HG02588 (cell line): ENCODE data around the gene STARD7.
"Not testable (repeated sequence)": the region's sequence is repeated elsewhere in the genome, so short reads cannot be mapped to it uniquely, and the experiment has no call there.

Source experiments
- ATAC-seq: cut with Tn5 transposase; IDR thresholded peaks from one replicate; pipeline ENCODE4 v1.9.1; 2021; ENCODE audit warnings: mild to moderate bottlenecking, moderate library complexity; ENCODE audit not compliant: unreplicated experiment

Gene STARD7

DNA sequence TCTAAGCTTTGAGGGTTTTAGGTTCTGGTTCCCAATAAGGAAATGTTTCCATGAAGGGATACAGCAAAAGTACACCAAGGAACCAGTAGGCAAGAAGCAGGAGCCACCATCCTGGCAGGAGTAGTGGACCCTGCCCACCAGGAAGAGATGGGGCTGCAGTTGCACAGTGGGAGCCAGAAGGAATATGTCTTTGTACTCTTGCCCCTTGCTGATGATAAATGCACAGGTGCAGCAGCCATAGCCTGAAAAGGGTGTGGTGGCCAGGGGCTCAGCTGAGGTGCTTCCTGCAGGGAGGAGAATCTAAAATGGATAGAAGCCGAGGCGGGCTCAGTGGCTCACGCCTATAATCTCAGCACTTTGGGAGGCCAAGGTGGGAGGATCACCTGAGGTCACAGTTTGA is 29.6 kb upstream of the STARD7 start:
- ATAC-seq, result no peak

- no peak for ATAC-seq
Measured at GRCh38 chr2:96236882-96237281, 28.3 kb upstream of the STARD7 start.

DNA sequence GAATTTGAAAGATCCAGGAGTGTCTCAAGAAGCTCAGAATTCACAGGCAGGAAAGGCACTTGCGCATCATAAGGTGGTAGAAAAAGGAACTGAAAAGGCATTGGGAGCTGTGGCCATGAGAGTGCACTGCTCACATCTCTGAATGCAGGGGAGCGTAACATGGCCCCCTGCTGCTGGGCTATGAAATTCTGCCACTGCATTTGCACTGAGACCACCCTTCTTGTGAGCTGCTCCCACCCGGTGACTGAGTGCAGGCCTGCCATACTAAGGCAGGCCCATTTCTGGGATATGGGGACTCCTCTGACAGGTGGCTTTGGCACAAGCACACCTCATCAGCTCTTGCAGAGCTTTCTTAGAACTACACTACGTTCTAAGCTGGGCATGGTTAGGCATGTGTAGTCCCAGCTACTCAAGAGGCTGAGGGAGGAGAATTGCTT is 25.3 kb upstream of the STARD7 start:
- ATAC-seq, result peak; percentile 93

DNA sequence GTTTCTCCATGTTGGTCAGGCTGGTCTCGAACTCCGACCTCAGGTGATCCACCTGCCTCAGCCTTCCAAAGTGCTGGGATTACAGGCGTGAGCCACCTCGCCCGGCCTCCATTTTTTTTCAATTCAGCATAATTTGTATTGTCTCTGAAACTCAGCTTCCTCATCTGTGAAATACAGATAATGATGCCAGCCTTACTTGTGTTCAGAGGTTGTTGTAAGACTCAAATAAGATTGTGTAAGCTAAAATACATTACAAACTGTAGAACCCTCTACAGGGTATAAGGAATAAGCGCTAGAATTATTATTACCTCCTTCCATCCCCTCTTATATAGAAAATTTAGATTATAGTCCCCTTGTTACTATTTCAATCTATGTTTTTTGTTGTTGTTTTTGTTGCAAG is 24.8 kb upstream of the STARD7 start:
- no peak for ATAC-seq

DNA sequence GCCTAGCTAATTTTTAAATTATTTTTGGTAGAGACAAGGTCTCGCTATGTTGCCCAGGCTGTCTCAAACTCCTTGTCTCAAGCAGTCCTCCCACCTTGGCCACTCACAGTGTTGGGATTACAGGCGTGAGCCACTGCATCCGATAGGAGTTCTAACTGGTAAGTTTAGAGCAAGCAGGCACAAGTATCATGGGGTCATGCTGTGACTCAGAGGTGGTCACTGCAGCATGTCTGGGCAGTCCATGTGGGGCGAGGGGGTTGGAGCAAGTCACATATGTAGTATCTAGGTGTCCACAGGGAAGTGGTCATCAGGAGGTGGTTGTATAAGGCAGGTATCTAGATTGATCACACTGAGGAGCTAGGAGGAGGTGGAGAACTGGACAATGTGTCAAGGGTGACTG is 22.7 kb upstream of the STARD7 start:
- ATAC-seq, result no peak

- ATAC-seq, result peak; percentile 76
Measured at GRCh38 chr2:96225016-96225533, 16.4 kb upstream of the STARD7 start.

DNA sequence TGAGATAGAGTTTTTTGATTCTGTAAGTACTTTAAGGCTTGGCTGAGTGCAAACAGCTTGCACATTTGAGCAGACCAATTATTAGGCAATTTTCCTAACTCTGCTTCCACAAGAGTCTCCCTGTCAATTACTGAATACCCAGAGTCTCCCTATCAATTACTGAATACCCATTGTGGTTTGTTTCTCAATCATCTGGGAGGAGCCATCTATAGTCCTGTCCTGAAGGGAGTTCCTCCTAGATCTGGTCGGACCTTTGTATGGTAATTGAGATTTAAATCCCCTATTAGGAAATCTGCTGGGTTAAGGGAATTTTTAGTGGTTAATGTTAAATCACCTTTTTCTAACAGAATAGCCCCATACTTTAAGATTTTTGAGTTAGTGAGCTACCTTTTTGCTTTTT is 12.5 kb upstream of the STARD7 start:
- not testable (repeated sequence) for ATAC-seq

DNA sequence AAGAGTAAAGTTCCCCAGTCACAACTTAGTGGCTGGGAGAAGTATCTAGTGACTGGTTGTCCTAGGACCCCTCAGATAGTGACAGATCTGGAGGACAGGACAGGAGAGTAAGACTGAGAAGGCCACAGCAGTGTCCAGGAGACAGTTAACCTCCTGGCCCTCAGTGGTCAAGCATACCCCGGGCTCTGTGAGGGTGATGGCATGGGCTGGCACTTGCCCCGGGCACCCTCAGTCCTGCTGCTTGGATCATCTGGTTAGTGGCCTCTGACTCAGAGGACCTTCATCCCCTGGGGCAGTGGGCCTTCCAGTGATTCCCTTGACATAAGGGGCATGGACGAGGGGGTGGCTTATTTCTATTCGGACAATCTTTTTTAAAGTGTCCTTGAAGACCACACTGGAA is 11.3 kb upstream of the STARD7 start:
- ATAC-seq, result not testable (repeated sequence)

DNA sequence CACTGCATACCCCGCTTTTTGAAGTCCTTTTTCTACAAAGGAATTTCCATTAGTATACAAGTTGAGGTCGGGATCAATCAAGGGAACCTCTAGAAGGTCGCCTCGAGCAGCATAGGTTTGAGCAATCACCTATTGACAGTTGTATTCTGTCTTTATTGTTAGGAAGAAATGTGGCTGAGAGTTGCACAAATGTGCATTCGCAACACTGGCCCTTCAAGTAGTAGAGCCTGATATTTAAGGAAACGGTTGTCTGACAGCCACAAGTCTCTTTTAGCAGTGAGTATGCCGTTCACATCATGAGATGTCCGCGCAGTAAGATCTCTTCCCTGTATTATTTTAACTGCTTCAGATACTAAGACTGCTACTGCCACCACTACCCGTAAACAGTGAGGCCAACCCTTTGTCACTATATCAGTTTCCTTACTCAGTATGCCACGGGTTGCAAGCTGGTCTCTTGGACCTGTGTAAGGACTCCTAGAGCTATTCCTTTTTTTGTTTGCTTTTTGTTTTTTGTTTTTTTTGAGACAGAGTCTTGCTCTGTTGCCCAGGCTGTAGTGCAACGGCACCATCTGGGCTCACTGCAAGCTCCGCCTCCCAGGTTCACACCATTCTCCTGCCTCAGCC is 10.0 kb upstream of the STARD7 start:
- ATAC-seq, result no peak

DNA sequence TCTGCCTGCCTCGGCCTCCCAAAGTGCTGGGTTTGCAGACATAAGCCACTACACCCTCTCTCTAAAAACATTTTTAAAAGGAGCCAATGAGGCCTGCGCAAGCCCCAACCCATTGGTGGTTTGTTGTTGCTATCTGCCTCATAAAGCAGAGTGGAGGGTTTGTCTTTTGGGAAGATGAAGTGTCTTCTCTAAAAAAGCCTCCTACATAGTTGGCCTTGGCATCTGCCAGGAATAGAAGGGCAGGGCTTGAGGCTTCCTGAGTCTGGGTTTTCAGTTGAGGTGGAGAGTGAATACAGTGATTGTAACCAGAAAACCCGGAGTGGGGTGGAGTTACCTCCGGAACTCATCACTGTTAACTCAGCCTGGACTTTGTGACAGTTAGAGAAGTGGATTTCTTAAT is 5.9 kb upstream of the STARD7 start:
- ATAC-seq, result no peak

- no peak for ATAC-seq
Measured at GRCh38 chr2:96213379-96213778, 4.8 kb upstream of the STARD7 start.

- ATAC-seq, result no peak
Measured at GRCh38 chr2:96212339-96212738, 3.7 kb upstream of the STARD7 start.

DNA sequence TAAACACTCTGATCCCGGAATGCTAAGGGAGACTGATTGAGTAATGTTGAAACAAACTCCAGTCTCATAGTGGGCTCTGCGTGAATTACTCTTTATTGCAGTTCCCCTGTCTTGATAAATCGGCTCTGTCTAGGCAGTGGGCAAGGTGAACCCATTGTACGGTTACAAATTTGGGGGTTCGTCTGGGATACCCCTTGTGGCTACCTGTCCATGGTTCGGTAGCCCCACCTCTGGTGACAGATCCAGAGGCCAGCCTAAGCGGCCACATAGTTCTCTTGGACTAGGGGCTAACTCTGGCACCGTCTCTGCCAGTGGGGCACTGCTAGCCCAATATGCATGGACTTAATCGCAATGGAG is 1.1 kb upstream of the STARD7 start:
- no peak for ATAC-seq

- no peak for ATAC-seq
Measured at GRCh38 chr2:96209011-96209728, 543 bp upstream of the STARD7 start.

GRCh38 chr2:96207774-96208142 is 869 bp downstream of the STARD7 start:
- ATAC-seq, result no peak

- no peak for ATAC-seq
Measured at GRCh38 chr2:96207073-96207773, 1.4 kb downstream of the STARD7 start.

- ATAC-seq, result no peak
Measured at GRCh38 chr2:96205888-96206287, 2.7 kb downstream of the STARD7 start.

GRCh38 chr2:96204836-96205624 is 3.6 kb downstream of the STARD7 start:
- ATAC-seq, result no peak

DNA sequence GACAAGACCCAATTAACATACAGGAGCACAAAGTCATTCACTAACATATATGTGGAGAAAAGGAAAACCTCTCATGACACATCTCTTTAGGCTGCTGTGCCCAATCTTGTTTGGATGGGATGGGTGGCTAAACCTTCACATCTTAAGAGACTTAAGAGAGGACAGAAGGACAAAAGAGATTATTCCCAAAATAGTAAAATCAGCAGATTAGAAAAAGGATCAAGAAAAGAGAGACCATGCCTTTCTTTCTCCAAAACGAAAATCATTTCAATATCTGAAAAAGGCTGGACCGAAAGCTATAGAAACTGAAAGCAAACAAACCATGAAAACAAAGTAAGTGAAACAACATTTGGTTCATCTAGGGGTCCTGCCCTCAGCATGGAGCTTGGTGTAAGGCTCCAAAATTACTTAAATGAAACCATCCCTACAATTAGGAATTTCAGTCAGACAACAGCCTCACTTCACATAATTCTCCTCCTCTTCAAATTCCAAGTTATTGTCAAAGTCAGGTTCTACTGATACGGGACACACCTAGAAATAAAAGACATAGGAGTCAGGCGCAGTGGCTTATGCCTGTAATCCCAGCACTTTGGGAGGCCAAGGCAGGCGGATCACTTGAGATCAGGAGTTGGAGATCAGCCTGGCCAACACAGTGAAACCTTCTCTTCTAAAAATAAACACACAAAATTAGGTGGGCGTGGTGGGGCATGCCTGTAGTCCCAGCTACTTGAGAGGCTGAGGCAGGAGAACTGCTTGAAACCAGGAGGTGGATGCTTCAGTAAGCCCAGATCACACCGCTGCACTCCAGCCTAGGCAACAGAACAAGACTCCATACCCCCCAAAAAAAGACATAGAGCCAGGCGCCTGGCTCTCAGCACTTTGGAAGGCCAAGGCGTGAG is 5.2 kb downstream of the STARD7 start:
- ATAC-seq, result no peak

DNA sequence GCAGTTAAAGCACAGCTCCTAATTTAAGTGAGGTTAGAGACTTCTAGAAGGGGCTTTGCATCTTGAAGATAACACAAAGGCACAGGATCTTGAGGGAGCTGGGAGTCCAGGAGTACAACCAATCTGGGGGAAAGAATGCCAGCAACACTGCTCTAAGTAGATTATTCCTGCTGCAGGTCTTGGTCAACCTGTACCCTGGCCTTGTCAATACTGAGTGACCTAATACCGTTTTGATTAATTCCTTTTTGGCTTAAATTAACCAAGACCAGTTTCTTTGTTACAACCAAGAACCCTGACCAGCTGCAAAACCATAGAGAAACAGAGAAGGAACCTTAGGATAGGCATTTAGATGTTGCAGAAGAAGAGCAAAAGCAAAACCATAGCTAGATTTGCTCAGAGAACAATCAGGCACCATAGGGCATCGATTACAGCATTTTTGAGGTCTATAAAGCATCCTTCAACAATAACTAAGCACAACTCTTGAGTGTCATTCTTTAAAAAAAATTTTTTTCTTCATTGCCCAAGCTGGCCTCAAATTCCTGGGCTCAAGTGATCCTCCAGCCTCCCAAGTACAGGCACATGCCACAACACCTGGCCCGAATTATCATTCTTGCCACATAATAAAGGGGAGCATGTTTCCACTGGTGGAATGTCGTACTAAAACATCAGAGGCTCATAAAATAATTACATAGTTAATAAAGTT is 6.3 kb downstream of the STARD7 start:
- no peak for ATAC-seq
